Activated CD8-positive, alpha-beta memory T cell treated with anti-CD3 and anti-CD28 coated beads, Interleukin-2, amount 50 U/mL, for 24 hours (primary cell): Measurements from ENCODE around the gene FGF2.
A peak's percentile ranks its signal among the peaks of the same experiment; 100 is the strongest.

Experiments
- DNase-seq: peaks from one replicate; pipeline ENCODE4 v3.0.0-alpha.2; 2020; ENCODE audit errors: extremely low read depth

Gene FGF2

GRCh38 chr4:122895336-122895995, 68.8 kb downstream of the FGF2 start:
- DNase-seq: no peak

GRCh38 chr4:122896270-122896669, 69.6 kb downstream of the FGF2 start:
- DNase-seq: no peak

- DNase-seq: no peak
Measured at GRCh38 chr4:122898370-122899150, 71.9 kb downstream of the FGF2 start.

- DNase-seq: no peak
Measured at GRCh38 chr4:122899682-122900081, 73.1 kb downstream of the FGF2 start.

- no peak for DNase-seq
Measured at GRCh38 chr4:122900314-122900713, 73.7 kb downstream of the FGF2 start.

- DNase-seq: no peak
Measured at GRCh38 chr4:122901247-122902010, 74.8 kb downstream of the FGF2 start.

- no peak for DNase-seq
Measured at GRCh38 chr4:122903766-122904288, 77.2 kb downstream of the FGF2 start.

- DNase-seq: no peak
Measured at GRCh38 chr4:122906859-122907305, 80.3 kb downstream of the FGF2 start.

- DNase-seq: no peak
Measured at GRCh38 chr4:122908223-122908622, 81.6 kb downstream of the FGF2 start.

GRCh38 chr4:122909683-122910082, 83.1 kb downstream of the FGF2 start:
- no peak for DNase-seq

GRCh38 chr4:122911588-122911987, 85.0 kb downstream of the FGF2 start:
- no peak for DNase-seq

GRCh38 chr4:122912810-122913575, 86.4 kb downstream of the FGF2 start:
- DNase-seq: no peak

- DNase-seq: no peak
Measured at GRCh38 chr4:122914292-122914904, 87.8 kb downstream of the FGF2 start.

- DNase-seq: no peak
Measured at GRCh38 chr4:122914938-122915337, 88.3 kb downstream of the FGF2 start.

- no peak for DNase-seq
Measured at GRCh38 chr4:122917731-122918130, 91.1 kb downstream of the FGF2 start.

- DNase-seq: no peak
Measured at GRCh38 chr4:122920473-122920872, 93.8 kb downstream of the FGF2 start.

GRCh38 chr4:122921300-122921699, 94.7 kb downstream of the FGF2 start:
- no peak for DNase-seq

GRCh38 chr4:122921971-122922876, 95.6 kb downstream of the FGF2 start, which contains the start of gene NUDT6:
Gene NUDT6 (minus strand): TSS chr4:122922597. CDS start chr4:122922572, 25 bp downstream.
- peak; percentile 0 for DNase-seq

- DNase-seq: peak; percentile 76
Measured at GRCh38 chr4:122922877-122923511, 96.4 kb downstream of the FGF2 start.
